ENCODE data around the gene KRTAP9-7.

DNA sequence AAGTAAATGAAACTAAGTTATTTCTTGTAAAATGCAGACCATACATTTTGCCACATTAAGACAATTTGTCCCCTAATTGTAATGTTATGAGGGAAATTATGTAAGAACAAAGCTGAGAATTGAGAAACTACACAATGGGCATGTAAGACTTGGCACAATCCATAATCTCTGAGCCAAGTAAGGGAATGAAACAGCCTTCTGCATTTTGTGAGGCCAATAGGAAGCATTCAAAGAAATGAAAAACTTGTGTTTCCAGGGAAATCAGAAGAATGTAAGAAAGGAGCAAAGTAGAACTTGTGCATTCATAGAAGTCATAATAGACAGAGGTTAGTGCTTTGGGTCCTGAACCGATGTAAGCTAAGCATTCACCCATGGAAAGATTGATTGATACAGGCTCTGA is 24.2 kb upstream of the KRTAP9-7 start:
- TF ChIP-seq, protein P1, sequence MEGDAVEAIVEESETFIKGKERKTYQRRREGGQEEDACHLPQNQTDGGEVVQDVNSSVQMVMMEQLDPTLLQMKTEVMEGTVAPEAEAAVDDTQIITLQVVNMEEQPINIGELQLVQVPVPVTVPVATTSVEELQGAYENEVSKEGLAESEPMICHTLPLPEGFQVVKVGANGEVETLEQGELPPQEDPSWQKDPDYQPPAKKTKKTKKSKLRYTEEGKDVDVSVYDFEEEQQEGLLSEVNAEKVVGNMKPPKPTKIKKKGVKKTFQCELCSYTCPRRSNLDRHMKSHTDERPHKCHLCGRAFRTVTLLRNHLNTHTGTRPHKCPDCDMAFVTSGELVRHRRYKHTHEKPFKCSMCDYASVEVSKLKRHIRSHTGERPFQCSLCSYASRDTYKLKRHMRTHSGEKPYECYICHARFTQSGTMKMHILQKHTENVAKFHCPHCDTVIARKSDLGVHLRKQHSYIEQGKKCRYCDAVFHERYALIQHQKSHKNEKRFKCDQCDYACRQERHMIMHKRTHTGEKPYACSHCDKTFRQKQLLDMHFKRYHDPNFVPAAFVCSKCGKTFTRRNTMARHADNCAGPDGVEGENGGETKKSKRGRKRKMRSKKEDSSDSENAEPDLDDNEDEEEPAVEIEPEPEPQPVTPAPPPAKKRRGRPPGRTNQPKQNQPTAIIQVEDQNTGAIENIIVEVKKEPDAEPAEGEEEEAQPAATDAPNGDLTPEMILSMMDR (IDR thresholded peaks at IDR 0.05; ENCODE audit: low read depth, low read length, missing input control), result no peak
- TF ChIP-seq, protein P2, sequence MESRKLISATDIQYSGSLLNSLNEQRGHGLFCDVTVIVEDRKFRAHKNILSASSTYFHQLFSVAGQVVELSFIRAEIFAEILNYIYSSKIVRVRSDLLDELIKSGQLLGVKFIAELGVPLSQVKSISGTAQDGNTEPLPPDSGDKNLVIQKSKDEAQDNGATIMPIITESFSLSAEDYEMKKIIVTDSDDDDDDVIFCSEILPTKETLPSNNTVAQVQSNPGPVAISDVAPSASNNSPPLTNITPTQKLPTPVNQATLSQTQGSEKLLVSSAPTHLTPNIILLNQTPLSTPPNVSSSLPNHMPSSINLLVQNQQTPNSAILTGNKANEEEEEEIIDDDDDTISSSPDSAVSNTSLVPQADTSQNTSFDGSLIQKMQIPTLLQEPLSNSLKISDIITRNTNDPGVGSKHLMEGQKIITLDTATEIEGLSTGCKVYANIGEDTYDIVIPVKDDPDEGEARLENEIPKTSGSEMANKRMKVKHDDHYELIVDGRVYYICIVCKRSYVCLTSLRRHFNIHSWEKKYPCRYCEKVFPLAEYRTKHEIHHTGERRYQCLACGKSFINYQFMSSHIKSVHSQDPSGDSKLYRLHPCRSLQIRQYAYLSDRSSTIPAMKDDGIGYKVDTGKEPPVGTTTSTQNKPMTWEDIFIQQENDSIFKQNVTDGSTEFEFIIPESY (IDR thresholded peaks at IDR 0.05), result no peak
